Measurements from ENCODE around the gene OTULINL.

Gene OTULINL

DNA sequence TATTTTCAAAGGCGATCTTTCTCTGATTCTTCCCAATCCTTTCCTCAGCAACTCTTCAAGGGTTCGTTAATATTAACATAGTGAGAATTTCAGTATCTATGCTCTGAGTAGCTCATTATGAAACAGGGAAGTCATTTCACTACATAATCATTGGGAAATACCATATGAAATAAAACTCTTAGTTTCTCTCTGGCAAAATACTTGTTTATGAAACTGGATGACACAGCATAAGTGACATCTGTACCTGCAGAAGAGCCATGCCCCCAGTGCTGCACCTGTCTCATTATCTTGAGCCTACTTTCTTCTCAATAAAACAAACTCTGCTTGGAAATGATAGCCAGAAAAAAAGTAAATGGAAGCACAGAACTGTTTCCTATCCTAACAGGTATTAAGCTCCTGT lies 49.1 kb downstream of the OTULINL start:
- DNase-seq, result no peak
- Histone ChIP-seq H3K27me3 (replicated peaks) (peaks cover 2% of the 10 kb centered on the region), H3K36me3 (replicated peaks) (no peaks in the 10 kb centered on the region), H3K4me3 (ENCODE audit: low read depth, low read length) (no peak overlapping the region), H3K27ac (no peak overlapping the region)
- TF ChIP-seq, protein P1, sequence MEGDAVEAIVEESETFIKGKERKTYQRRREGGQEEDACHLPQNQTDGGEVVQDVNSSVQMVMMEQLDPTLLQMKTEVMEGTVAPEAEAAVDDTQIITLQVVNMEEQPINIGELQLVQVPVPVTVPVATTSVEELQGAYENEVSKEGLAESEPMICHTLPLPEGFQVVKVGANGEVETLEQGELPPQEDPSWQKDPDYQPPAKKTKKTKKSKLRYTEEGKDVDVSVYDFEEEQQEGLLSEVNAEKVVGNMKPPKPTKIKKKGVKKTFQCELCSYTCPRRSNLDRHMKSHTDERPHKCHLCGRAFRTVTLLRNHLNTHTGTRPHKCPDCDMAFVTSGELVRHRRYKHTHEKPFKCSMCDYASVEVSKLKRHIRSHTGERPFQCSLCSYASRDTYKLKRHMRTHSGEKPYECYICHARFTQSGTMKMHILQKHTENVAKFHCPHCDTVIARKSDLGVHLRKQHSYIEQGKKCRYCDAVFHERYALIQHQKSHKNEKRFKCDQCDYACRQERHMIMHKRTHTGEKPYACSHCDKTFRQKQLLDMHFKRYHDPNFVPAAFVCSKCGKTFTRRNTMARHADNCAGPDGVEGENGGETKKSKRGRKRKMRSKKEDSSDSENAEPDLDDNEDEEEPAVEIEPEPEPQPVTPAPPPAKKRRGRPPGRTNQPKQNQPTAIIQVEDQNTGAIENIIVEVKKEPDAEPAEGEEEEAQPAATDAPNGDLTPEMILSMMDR (IDR thresholded peaks at IDR 0.05; ENCODE audit: low read depth, low read length, missing control alignments), result no peak
- in situ Hi-C loops (cut with HindIII; ENCODE audit: low pct_ligation_motif_present, low sequenced_read_pairs), result loop anchor here (25.0 kb wide), 1 partner anchor 243 kb away; no protein-coding TSS in a partner anchor

DNA sequence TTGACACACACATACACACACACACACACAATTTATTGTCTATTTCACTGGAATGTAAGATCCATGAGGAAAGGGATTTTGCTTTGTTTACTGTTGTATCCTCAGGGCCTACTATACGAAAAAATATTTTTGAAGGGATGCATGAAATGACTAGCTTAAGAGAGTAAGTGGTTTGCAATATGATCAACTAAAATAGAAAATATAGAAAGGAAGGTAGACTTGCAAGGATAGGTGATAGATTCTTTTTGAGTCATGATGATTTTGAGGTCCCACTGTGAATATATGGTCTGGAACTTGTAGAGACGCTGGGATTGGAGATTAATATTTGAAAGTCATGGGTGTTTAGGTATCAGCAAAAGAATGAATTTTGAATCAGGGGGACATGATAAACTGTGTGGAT lies 54.1 kb downstream of the OTULINL start:
- Histone ChIP-seq H3K36me3 (replicated peaks) (no peaks in the 10 kb centered on the region), H3K27me3 (replicated peaks) (no peaks in the 10 kb centered on the region), H3K27ac (no peak overlapping the region), H3K4me3 (ENCODE audit: low read depth, low read length) (no peak overlapping the region)
- DNase-seq, result no peak
- TF ChIP-seq, protein P1 (IDR thresholded peaks at IDR 0.05; ENCODE audit: low read depth, low read length, missing control alignments), result no peak
- in situ Hi-C loops (cut with HindIII; ENCODE audit: low pct_ligation_motif_present, low sequenced_read_pairs), result loop anchor here (25.0 kb wide), 1 partner anchor 248 kb away; no protein-coding TSS in a partner anchor

DNA sequence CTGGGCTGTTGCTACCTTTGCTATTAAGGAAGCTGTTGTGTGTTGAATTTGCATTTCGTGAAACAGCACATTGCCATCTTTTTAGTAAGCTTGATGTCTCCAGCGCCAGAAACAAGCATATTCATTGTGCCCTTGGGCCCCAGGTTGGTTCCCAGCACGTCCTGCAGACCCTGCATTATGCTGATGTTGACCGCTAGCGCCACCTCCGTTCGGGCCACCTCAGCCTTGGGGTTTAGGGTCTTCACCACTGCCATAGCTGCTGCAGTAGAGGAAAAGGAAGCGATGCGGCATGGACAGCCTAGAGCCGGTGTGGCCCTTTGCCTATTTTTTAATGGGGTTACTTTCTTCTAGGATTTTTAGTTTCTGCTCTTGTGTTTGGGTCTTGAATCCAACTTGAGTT lies 59.2 kb downstream of the OTULINL start:
- TF ChIP-seq, protein P1 (IDR thresholded peaks at IDR 0.05; ENCODE audit: low read depth, low read length, missing control alignments), result no peak
- Histone ChIP-seq H3K27ac (no peak overlapping the region), H3K36me3 (replicated peaks) (no peaks in the 10 kb centered on the region), H3K27me3 (replicated peaks) (no peaks in the 10 kb centered on the region), H3K4me3 (ENCODE audit: low read depth, low read length) (no peak overlapping the region)
- DNase-seq, result no peak
- in situ Hi-C loops (cut with HindIII; ENCODE audit: low pct_ligation_motif_present, low sequenced_read_pairs), result loop anchor here (25.0 kb wide), 1 partner anchor 253 kb away; no protein-coding TSS in a partner anchor

DNA sequence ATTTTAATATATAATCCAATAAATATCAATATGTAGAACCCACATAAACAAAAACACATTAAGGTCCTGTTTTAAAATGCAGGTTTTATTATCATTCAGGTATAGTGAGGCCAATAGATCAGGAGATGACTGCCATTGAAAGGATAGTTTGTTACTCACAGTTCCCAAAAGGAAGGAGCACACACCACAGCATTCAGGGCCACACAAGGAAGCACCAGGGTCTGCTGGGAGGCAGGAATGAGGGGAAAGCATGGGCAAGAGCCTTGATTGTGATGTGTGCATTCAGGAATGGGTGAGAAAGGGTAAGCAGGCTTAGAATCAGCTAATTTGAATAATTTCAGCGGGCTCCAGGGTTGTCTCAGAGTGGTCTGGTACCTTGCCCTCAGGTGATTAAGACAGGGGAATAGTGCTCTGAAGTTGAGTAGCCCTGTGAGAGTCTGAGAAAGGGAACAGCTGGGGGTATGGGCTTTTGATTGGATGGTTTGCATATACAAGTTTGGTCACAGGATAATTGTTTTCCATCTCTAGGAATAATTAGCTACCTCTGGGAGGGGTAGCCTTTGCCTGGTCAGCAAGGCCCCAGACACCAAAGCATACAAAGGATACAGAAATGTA lies 63.1 kb downstream of the OTULINL start:
- in situ Hi-C loops (cut with HindIII; ENCODE audit: low pct_ligation_motif_present, low sequenced_read_pairs), result loop anchor here (25.0 kb wide), 1 partner anchor 257 kb away; no protein-coding TSS in a partner anchor
- Histone ChIP-seq H3K4me3 (ENCODE audit: low read depth, low read length) (no peak overlapping the region), H3K36me3 (replicated peaks) (no peaks in the 10 kb centered on the region), H3K27ac (no peak overlapping the region), H3K27me3 (replicated peaks) (peaks cover 3% of the 10 kb centered on the region)
- TF ChIP-seq, protein P1 (IDR thresholded peaks at IDR 0.05; ENCODE audit: low read depth, low read length, missing control alignments), result no peak
- DNase-seq, result no peak

DNA sequence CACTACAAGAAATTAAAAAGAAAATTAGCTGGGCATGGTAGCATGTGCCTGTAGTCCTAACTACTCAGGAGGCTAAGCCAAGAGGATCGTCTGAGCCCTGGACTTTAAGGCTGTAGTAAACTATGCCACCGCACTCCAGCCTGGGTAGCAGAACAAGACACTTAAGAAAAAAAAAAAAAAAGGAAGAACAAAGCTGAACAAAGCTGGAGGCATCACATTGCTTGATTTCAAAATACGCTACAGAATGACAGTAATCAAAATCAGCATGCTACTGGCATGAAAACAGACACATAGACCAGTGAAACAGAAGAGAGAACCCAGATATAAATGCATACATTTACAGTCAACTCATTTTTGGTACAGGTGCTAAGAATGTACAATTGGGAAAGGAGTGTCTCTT lies 68.5 kb downstream of the OTULINL start:
- no peak for DNase-seq

More for the DNA sequence above, 68.5 kb downstream of the OTULINL start:
- Histone ChIP-seq H3K27me3 (replicated peaks) (peaks cover 3% of the 10 kb centered on the region), H3K4me3 (ENCODE audit: low read depth, low read length) (no peak overlapping the region), H3K36me3 (replicated peaks) (no peaks in the 10 kb centered on the region), H3K27ac (no peak overlapping the region)
- TF ChIP-seq, protein P1 (IDR thresholded peaks at IDR 0.05; ENCODE audit: low read depth, low read length, missing control alignments), result no peak
- in situ Hi-C loops (cut with HindIII; ENCODE audit: low pct_ligation_motif_present, low sequenced_read_pairs), result no loop called here
